H9 (cell line): Measurements from ENCODE around the gene OR2AG2. TPM values are rescaled to one million over a fixed set of nuclear protein-coding genes. Genes with fewer than 3 reads are reported as not detected.

Experiments
- DNase-seq: peaks from one replicate; pipeline ENCODE4 v3.0.0-alpha.2; 2017
- H2AFZ ChIP-seq: one replicate; pipeline ENCODE4 v1.6.1; 2013; ENCODE audit warnings: mild to moderate bottlenecking, low read length, control low read depth, moderate library complexity
- H2AK5ac ChIP-seq: 2 replicates; pipeline ENCODE4 v1.6.1; 2013; ENCODE audit warnings: low read length, control low read depth, mixed read lengths; ENCODE audit not compliant: insufficient read length
- H2BK120ac ChIP-seq: one replicate; pipeline ENCODE4 v1.6.1; 2013; ENCODE audit warnings: low read depth, mild to moderate bottlenecking, low read length, control low read depth, inconsistent platforms; ENCODE audit not compliant: poor library complexity, severe bottlenecking
- H2BK12ac ChIP-seq: 2 replicates; pipeline ENCODE4 v1.6.1; 2013; ENCODE audit warnings: low read length, control low read depth, mixed read lengths, low read depth; ENCODE audit not compliant: insufficient read length
- H2BK15ac ChIP-seq: 2 replicates; pipeline ENCODE4 v1.6.1; 2013; ENCODE audit warnings: low read depth, low read length, control low read depth
- H2BK20ac ChIP-seq: one replicate; pipeline ENCODE4 v1.6.1; 2013; ENCODE audit warnings: low read depth, mild to moderate bottlenecking, low read length, control low read depth, inconsistent platforms; ENCODE audit not compliant: poor library complexity, severe bottlenecking
- H2BK5ac ChIP-seq: 2 replicates; pipeline ENCODE4 v1.6.1; 2013; ENCODE audit warnings: low read length, control low read depth, mixed read lengths; ENCODE audit not compliant: insufficient read length
- H3K14ac ChIP-seq: 2 replicates; pipeline ENCODE4 v1.6.1; 2013; ENCODE audit warnings: low read length, control low read depth; ENCODE audit not compliant: insufficient read depth
- H3K18ac ChIP-seq: 2 replicates; pipeline ENCODE4 v1.6.1; 2013; ENCODE audit warnings: low read depth, mild to moderate bottlenecking, mixed read lengths, low read length, control low read depth; ENCODE audit not compliant: insufficient read length
- H3K23ac ChIP-seq: 2 replicates; pipeline ENCODE4 v1.6.1; 2013; ENCODE audit warnings: low read length, control low read depth, mixed read lengths, low read depth; ENCODE audit not compliant: insufficient read length
- H3K23me2 ChIP-seq: 2 replicates; pipeline ENCODE4 v1.6.1; 2013; ENCODE audit warnings: low read depth, mild to moderate bottlenecking, mixed read lengths, low read length, control low read depth; ENCODE audit not compliant: insufficient read length, poor library complexity, severe bottlenecking
- H3K27ac ChIP-seq: 2 replicates; pipeline ENCODE4 v1.5.1; 2013; ENCODE audit warnings: low read length, control low read depth, mixed read lengths, low read depth; ENCODE audit not compliant: insufficient read length
- H3K27me3 ChIP-seq: 2 replicates; pipeline ENCODE4 v1.6.1; 2013; ENCODE audit warnings: low read length, control low read depth, inconsistent platforms; ENCODE audit not compliant: insufficient read depth
- H3K4ac ChIP-seq: 2 replicates; pipeline ENCODE4 v1.6.1; 2013; ENCODE audit warnings: low read depth, mild to moderate bottlenecking, control low read depth, inconsistent platforms, low read length, moderate library complexity
- H3K4me1 ChIP-seq: 2 replicates; pipeline ENCODE4 v1.6.1; 2013; ENCODE audit warnings: low read length, control low read depth, inconsistent platforms; ENCODE audit not compliant: insufficient read depth
- H3K4me2 ChIP-seq: 2 replicates; pipeline ENCODE4 v1.6.1; 2013; ENCODE audit warnings: low read length, control low read depth, mixed read lengths; ENCODE audit not compliant: insufficient read length, insufficient read depth
- H3K56ac ChIP-seq: 2 replicates; pipeline ENCODE4 v1.6.1; 2013; ENCODE audit warnings: low read depth, mild to moderate bottlenecking, mixed read lengths, low read length, control low read depth; ENCODE audit not compliant: insufficient read length
- H3K79me1 ChIP-seq: 2 replicates; pipeline ENCODE4 v1.6.1; 2013; ENCODE audit warnings: low read depth, mild to moderate bottlenecking, moderate library complexity, low read length, control low read depth, inconsistent platforms; ENCODE audit not compliant: insufficient read depth, poor library complexity, severe bottlenecking
- H3K79me2 ChIP-seq: 2 replicates; pipeline ENCODE4 v1.6.1; 2013; ENCODE audit warnings: low read length, control low read depth, inconsistent platforms; ENCODE audit not compliant: insufficient read depth
- H3K9ac ChIP-seq: 2 replicates; pipeline ENCODE4 v1.6.1; 2013; ENCODE audit warnings: low read length, control low read depth, mixed read lengths; ENCODE audit not compliant: insufficient read length; ENCODE audit errors: extremely low read depth
- H3K9me3 ChIP-seq: one replicate; pipeline ENCODE4 v1.6.1; 2013; ENCODE audit warnings: low read depth, low read length, inconsistent platforms; ENCODE audit not compliant: control insufficient read depth
- H3T11ph ChIP-seq: one replicate; pipeline ENCODE4 v1.6.1; 2013; ENCODE audit warnings: mild to moderate bottlenecking, low read length, control low read depth, inconsistent platforms
- H4K20me1 ChIP-seq: one replicate; pipeline ENCODE4 v1.6.1; 2013; ENCODE audit not compliant: control insufficient read depth, insufficient read length, insufficient read depth
- H4K5ac ChIP-seq: 2 replicates; pipeline ENCODE4 v1.6.1; 2013; ENCODE audit warnings: low read depth, mild to moderate bottlenecking, mixed read lengths, low read length, control low read depth; ENCODE audit not compliant: insufficient read length
- H4K8ac ChIP-seq: replicated peaks from 2 replicates; pipeline ENCODE4 v1.6.1; 2013; ENCODE audit warnings: low read length, control low read depth, mixed read lengths, low read depth; ENCODE audit not compliant: insufficient read length
- H4K91ac ChIP-seq: 2 replicates; pipeline ENCODE4 v1.6.1; 2013; ENCODE audit warnings: low read depth, mild to moderate bottlenecking, moderate library complexity, mixed read lengths, low read length, control low read depth; ENCODE audit not compliant: insufficient read length
- H3K27ac Mint-ChIP-seq, 3 experiments: 2 replicates in 2 of 3; 3 replicates in 1 of 3; pipeline ENCODE4 v1.8.0; 2020 to 2021; ENCODE audit warnings: mixed read lengths in 3 of 3, mild to moderate bottlenecking in 1 of 3, moderate library complexity in 1 of 3
- H3K27me3 Mint-ChIP-seq: 2 replicates; pipeline ENCODE4 v1.8.0; 2021; ENCODE audit warnings: low read depth, mild to moderate bottlenecking, moderate library complexity, mixed read lengths
- H3K36me3 Mint-ChIP-seq, 3 experiments: 2 replicates in 2 of 3; 3 replicates in 1 of 3; pipeline ENCODE4 v1.8.0; 2020 to 2021; ENCODE audit warnings: low read depth in 3 of 3, mixed read lengths in 3 of 3; ENCODE audit not compliant: insufficient read depth in 1 of 3
- H3K4me1 Mint-ChIP-seq, 2 experiments: 2 replicates each; pipeline ENCODE4 v1.8.0; 2020; ENCODE audit warnings: mixed read lengths in 2 of 2
- H3K4me3 Mint-ChIP-seq, 2 experiments: 2 replicates in 1 of 2; 3 replicates in 1 of 2; pipeline ENCODE4 v1.8.0; 2020 to 2021; ENCODE audit warnings: mild to moderate bottlenecking in 2 of 2, mixed read lengths in 2 of 2, moderate library complexity in 1 of 2
- H3K9me3 Mint-ChIP-seq, 2 experiments: 2 replicates in 1 of 2; 3 replicates in 1 of 2; pipeline ENCODE4 v1.8.0; 2020; ENCODE audit warnings: mild to moderate bottlenecking in 2 of 2, mixed read lengths in 2 of 2, moderate library complexity in 1 of 2
- WGBS: extraction: QIAGEN DNeasy Blood & Tissue Kit; methylation state at CpG from one replicate; pipeline ENCODE4 v1.1.7; 2013; ENCODE audit warnings: missing lambda C conversion rate, low lambda C conversion rate, mixed read lengths; ENCODE audit not compliant: insufficient read length; ENCODE audit errors: extremely low coverage; 5-methylcytosine and 5-hydroxymethylcytosine counted together
- total RNA-seq: library from RNA; stranded (reverse); gene quantifications from 2 replicates; pipeline ENCODE4 v1.2.1, GENCODE V29; 2021
- TF ChIP-seq, protein P1 (sequence below): fragments of 200-600 bp; sonication (generic); conservative IDR thresholded peaks from 3 replicates; pipeline ENCODE4 v1.8.0; 2021; ENCODE audit warnings: antibody characterized with exemption, mild to moderate bottlenecking

OR2AG2 gene
- total RNA-seq, 1 experiment from 2014 or later: 0.33 TPM

DNA sequence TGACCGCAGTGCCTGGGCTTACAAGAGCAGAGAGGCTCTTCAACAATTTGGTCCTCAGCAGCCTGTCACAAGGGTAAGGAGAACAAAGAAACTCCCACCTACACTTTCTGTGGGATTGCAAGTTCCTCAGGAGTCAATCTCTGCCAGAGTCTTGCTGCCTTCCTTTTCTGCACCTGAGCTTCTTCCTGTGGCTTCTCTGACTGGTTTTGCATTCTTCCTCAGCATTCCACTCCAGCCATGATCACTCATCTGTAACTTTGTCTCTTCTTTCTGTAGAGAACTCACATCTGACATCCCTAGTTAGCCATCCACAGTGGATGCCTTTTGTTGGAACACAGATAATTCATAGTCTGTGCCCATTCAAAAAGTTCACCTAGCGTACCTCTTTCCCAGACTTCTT lies 41.9 kb upstream of the OR2AG2 start:
- Mint-ChIP-seq H3K9me3 (no peaks in the 10 kb centered on the region; a peak in 1 of 5 replicates), H3K27me3 (no peaks in the 10 kb centered on the region; the same call in 1 of the 2 replicates), H3K36me3 (no peaks in the 10 kb centered on the region; a peak in 1 of 7 replicates), H3K4me3 (no peak overlapping the region), H3K4me1 (peaks cover 6 to 12% of the 10 kb centered on the region in 2 experiments), H3K27ac (no peak overlapping the region)
- no peak overlapping the region for H3K23ac ChIP-seq
- H2BK12ac ChIP-seq: no peak overlapping the region
- no peak overlapping the region for H3K4me2 ChIP-seq
- no peaks in the 10 kb centered on the region for H4K20me1 ChIP-seq
- DNase-seq: no peak
- no peak overlapping the region for H3K56ac ChIP-seq
- H4K5ac ChIP-seq: no peak overlapping the region
- H2AK5ac ChIP-seq: no peak overlapping the region
- H3K14ac ChIP-seq: no peak overlapping the region
- no peak overlapping the region for H2BK20ac ChIP-seq
- no peaks in the 10 kb centered on the region for H3K79me1 ChIP-seq
- H4K91ac ChIP-seq: no peak overlapping the region
- H3K9me3 ChIP-seq: no peaks in the 10 kb centered on the region
- no peak overlapping the region for H3T11ph ChIP-seq
- no peak overlapping the region for H4K8ac ChIP-seq
- no peak overlapping the region for H3K18ac ChIP-seq
- no CpG with 5 or more reads among the region's 2 CpGs for WGBS
- no peak overlapping the region for H3K4ac ChIP-seq
- TF ChIP-seq, protein P1, sequence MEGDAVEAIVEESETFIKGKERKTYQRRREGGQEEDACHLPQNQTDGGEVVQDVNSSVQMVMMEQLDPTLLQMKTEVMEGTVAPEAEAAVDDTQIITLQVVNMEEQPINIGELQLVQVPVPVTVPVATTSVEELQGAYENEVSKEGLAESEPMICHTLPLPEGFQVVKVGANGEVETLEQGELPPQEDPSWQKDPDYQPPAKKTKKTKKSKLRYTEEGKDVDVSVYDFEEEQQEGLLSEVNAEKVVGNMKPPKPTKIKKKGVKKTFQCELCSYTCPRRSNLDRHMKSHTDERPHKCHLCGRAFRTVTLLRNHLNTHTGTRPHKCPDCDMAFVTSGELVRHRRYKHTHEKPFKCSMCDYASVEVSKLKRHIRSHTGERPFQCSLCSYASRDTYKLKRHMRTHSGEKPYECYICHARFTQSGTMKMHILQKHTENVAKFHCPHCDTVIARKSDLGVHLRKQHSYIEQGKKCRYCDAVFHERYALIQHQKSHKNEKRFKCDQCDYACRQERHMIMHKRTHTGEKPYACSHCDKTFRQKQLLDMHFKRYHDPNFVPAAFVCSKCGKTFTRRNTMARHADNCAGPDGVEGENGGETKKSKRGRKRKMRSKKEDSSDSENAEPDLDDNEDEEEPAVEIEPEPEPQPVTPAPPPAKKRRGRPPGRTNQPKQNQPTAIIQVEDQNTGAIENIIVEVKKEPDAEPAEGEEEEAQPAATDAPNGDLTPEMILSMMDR: no peak
- no peak overlapping the region for H2BK120ac ChIP-seq
- no peaks in the 10 kb centered on the region for H3K79me2 ChIP-seq
- H3K4me1 ChIP-seq: no peaks in the 10 kb centered on the region
- no peak overlapping the region for H3K27ac ChIP-seq
- H3K27me3 ChIP-seq: no peaks in the 10 kb centered on the region
- H2BK5ac ChIP-seq: no peak overlapping the region
- H3K9ac ChIP-seq: no peak overlapping the region
- H3K23me2 ChIP-seq: no peaks in the 10 kb centered on the region
- H2AFZ ChIP-seq: no peak overlapping the region
- no peak overlapping the region for H2BK15ac ChIP-seq
